Endothelial cell of umbilical vein (primary cell): ENCODE results near the gene CLDN11. TPM values are rescaled to one million over a fixed set of nuclear protein-coding genes. Genes with fewer than 3 reads are reported as not detected.

Source experiments
- BruUV-seq: library from RNA; stranded (reverse); fragments of 400-500 nt; replicated peaks from 2 replicates; lab custom pipeline; 2021; lab: Mats Ljungman, UMichigan
- CTCF ChIA-PET: fragments of 300-600, 350-600 bp; sonication (Branson Sonifier 250); formaldehyde crosslinking; loops from one replicate; lab custom pipeline; 2021; ENCODE audit warnings: antibody characterized with exemption, inconsistent platforms; lab: Charles Lee
- POLR2A ChIA-PET: fragments of 300-600, 350-600 bp; sonication (Branson Sonifier 250); formaldehyde crosslinking; loops from one replicate; lab custom pipeline; 2021; ENCODE audit warnings: antibody characterized with exemption, inconsistent platforms; lab: Charles Lee
- DNase-seq: peaks from one replicate; pipeline ENCODE4 v3.0.0-alpha.2; 2011; ENCODE audit warnings: low read depth, low spot score
- FAIRE-seq: peaks from 2 replicates; lab custom pipeline; 2011; peaks lifted over from hg19 to GRCh38; lab: Jason Lieb, UNC
- H2AFZ ChIP-seq: 2 replicates; pipeline ENCODE4 v1.6.0; 2012; ENCODE audit warnings: low read depth, low read length, control low read depth, inconsistent platforms
- H3K27ac ChIP-seq: 2 replicates; pipeline ENCODE4 v1.5.1; 2011; ENCODE audit warnings: low read depth, mild to moderate bottlenecking, control low read depth, low read length, moderate library complexity; ENCODE audit not compliant: insufficient read depth
- H3K27me3 ChIP-seq, 2 experiments: 2 replicates each; pipeline versions ENCODE4 v1.6.0 to v1.6.1; 2011; ENCODE audit warnings: low read length in 2 of 2, mixed read lengths in 1 of 2; ENCODE audit not compliant: control insufficient read depth in 2 of 2, insufficient read depth in 2 of 2
- H3K36me3 ChIP-seq, 2 experiments: 2 replicates in 1 of 2; 3 replicates in 1 of 2; pipeline ENCODE4 v1.5.1; 2011; ENCODE audit warnings: low read length in 2 of 2, mild to moderate bottlenecking in 1 of 2, moderate library complexity in 1 of 2; ENCODE audit not compliant: control insufficient read depth in 2 of 2, insufficient read depth in 2 of 2; ENCODE audit errors: extremely low read depth in 1 of 2
- H3K4me1 ChIP-seq: 3 replicates; pipeline ENCODE4 v1.5.1; 2011; ENCODE audit warnings: mild to moderate bottlenecking, low read length; ENCODE audit not compliant: control insufficient read depth, insufficient read depth; ENCODE audit errors: extremely low read depth
- H3K4me2 ChIP-seq: 2 replicates; pipeline ENCODE4 v1.6.1; 2011; ENCODE audit warnings: low read length, control low read depth, mixed read lengths; ENCODE audit not compliant: insufficient read depth
- H3K4me3 ChIP-seq, 3 experiments: fragments of 200-600 bp in 1 of 3; sonication (generic), shearing (Covaris generic) in 1 of 3; replicated peaks in 1 of 3; 2 replicates each; pipeline ENCODE4 v1.5.1; 2011 to 2016; ENCODE audit warnings: control low read depth in 3 of 3, low read length in 3 of 3, mild to moderate bottlenecking in 2 of 3, inconsistent platforms in 1 of 3, low read depth in 1 of 3, moderate library complexity in 1 of 3; ENCODE audit not compliant: insufficient read depth in 1 of 3
- H3K79me2 ChIP-seq: 2 replicates; pipeline ENCODE4 v1.6.0; 2012; ENCODE audit warnings: low read length, inconsistent platforms; ENCODE audit not compliant: control insufficient read depth, insufficient read depth
- H3K9ac ChIP-seq: replicated peaks from 2 replicates; pipeline ENCODE3; 2011; ENCODE audit warnings: low read length, control low read depth; ENCODE audit not compliant: insufficient read depth; ENCODE audit errors: extremely low read depth
- H3K9me1 ChIP-seq: replicated peaks from 3 replicates; pipeline ENCODE4 v1.6.0; 2011; ENCODE audit warnings: mild to moderate bottlenecking, low read length; ENCODE audit not compliant: control insufficient read depth, insufficient read depth; ENCODE audit errors: extremely low read depth
- H3K9me3 ChIP-seq: replicated peaks from 2 replicates; pipeline ENCODE4 v1.5.1; 2012; ENCODE audit warnings: low read length, inconsistent platforms; ENCODE audit not compliant: control insufficient read depth, insufficient read depth
- H4K20me1 ChIP-seq: replicated peaks from 2 replicates; pipeline ENCODE3; 2011; ENCODE audit warnings: mild to moderate bottlenecking, low read length; ENCODE audit not compliant: control insufficient read depth, insufficient read depth; ENCODE audit errors: extremely low read depth
- CTCF ChIP-seq, 2 donors: IDR thresholded peaks; 1 replicate in 1 of 2; 2 replicates in 1 of 2; pipeline ENCODE4 v1.5.1; 2011; ENCODE audit warnings: low read length in 2 of 2, mild to moderate bottlenecking in 2 of 2, moderate library complexity in 2 of 2, control low read depth in 1 of 2, inconsistent platforms in 1 of 2, low read depth in 1 of 2; ENCODE audit not compliant: insufficient read depth in 1 of 2; ENCODE audit errors: extremely low read depth in 1 of 2
- EZH2 ChIP-seq: IDR thresholded peaks from 2 replicates; pipeline ENCODE4 v1.6.1; 2012; ENCODE audit warnings: borderline replicate concordance, low read depth, mild to moderate bottlenecking, moderate library complexity, low read length, inconsistent platforms; ENCODE audit not compliant: severe bottlenecking
- JUN ChIP-seq: IDR thresholded peaks from 2 replicates; pipeline ENCODE4 v1.6.1; 2011; ENCODE audit warnings: borderline replicate concordance, low read depth; ENCODE audit not compliant: insufficient read length, insufficient read depth
- POLR2AphosphoS5 ChIP-seq: IDR thresholded peaks from 2 replicates; pipeline ENCODE4 v1.6.1; 2012; ENCODE audit warnings: low read depth, mild to moderate bottlenecking, control low read depth, low read length, moderate library complexity; ENCODE audit not compliant: insufficient read depth
- dilution Hi-C: fragments of 300-500 bp; cut with MboI; formaldehyde crosslinking; loops from one replicate; pipeline ENCODE4 v1.15.0; 2019; ENCODE audit warnings: low sequenced_read_pairs; ENCODE audit not compliant: extremely low pct_ligation_motif_present
- intact Hi-C: fragments of 100-400 bp; cut with micrococcal nuclease; formaldehyde crosslinking; loops from one replicate; pipeline ENCODE4 v1.10.0; 2022
- polyA plus RNA-seq, 4 experiments: library from polyadenylated mRNA; depleted of rRNA in 3 of 4; stranded (reverse) in 3 of 4; unstranded in 1 of 4; fragments of >200 nt; gene quantifications; 2 replicates each; pipeline versions ENCODE4 v1.2.1 to v1.2.3, GENCODE V29; 2011 to 2012; ENCODE audit warnings: missing spikeins in 1 of 4
- total RNA-seq: library from RNA; stranded (reverse); gene quantifications from 2 replicates; pipeline ENCODE4 v1.2.3, GENCODE V29; 2021
- TF ChIP-seq, protein P1 (sequence below): IDR thresholded peaks from 2 replicates; pipeline ENCODE4 v1.6.1; 2011; ENCODE audit not compliant: insufficient read depth, insufficient read length

Gene CLDN11
- total and polyA plus RNA-seq, 2 donors (not counting 3 experiments of a cell fraction or from before 2014, with no cell fraction given): 147 to 395 TPM

DNA sequence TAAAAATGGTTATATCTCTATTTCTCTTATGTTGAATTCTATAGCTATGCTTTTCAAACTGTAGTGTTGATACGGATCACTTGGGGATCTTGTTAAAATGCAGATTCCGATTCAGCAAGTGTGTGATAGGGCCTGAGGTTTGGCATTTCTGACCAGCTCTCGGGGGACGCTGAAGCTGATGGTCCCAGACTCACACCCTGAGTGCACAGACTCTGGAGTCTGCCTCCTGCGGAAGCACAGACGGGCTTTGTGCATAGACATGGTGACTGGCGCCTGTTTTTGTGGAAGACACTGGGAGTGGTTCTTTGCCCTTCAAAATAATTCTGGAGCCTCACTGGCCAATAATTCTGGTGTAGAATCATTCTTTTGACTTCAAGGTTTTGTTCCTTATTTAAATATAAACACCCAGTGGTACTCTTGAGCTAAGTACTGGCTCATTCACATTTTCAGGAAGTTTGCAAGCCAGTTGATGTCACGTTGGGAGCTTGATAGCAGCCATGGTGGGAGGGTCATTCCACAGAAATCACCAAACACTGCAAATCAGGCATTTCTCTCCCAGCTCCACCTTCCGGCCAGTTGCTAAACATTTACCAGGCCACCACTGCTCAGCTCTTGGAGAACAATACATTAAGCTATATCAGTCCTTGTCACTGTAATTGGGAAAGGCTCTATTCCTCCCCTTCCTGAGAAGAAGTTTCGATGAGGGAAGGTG, 19.2 kb downstream of the CLDN11 start:
- no peak for FAIRE-seq
- intact Hi-C loops (no loop called here), dilution Hi-C loops (no loop called here)
- TF ChIP-seq EZH2 (no peak), JUN (no peak), CTCF (IDR thresholded peaks at IDR 0.05; ENCODE audit: extremely low read depth in 1 of 2, insufficient read depth in 1 of 2, low read depth in 1 of 2, low read length in 2 of 2) (no peak), POLR2AphosphoS5 (no peak)
- TF ChIP-seq, protein P1, sequence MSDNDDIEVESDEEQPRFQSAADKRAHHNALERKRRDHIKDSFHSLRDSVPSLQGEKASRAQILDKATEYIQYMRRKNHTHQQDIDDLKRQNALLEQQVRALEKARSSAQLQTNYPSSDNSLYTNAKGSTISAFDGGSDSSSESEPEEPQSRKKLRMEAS: no peak
- H4K20me1 ChIP-seq: no peaks in the 10 kb centered on the region
- no peaks in the 10 kb centered on the region for H3K9me1 ChIP-seq
- H3K4me1 ChIP-seq: peaks cover 13% of the 10 kb centered on the region
- no peak overlapping the region for H2AFZ ChIP-seq
- DNase-seq: no peak
- peaks cover 6% of the 10 kb centered on the region for H3K79me2 ChIP-seq
- no peak overlapping the region for H3K4me3 ChIP-seq
- ChIA-PET POLR2A (no interaction called here), CTCF (interaction anchor here (0.7 to 2.9 kb wide), 10 partner anchors 13 to 411 kb away, joined by 3 to 25 read pairs (median 3); no protein-coding TSS in a partner anchor)
- peaks cover 6 to 15% of the 10 kb centered on the region in 2 experiments for H3K36me3 ChIP-seq
- H3K4me2 ChIP-seq: no peak overlapping the region
- no TSS peak for BruUV-seq
- peak overlapping the region; percentile 38 for H3K27ac ChIP-seq
- no peak overlapping the region for H3K9ac ChIP-seq
- no peaks in the 10 kb centered on the region for H3K9me3 ChIP-seq
- H3K27me3 ChIP-seq: no peaks in the 10 kb centered on the region
